GM18907 (cell line): Measurements from ENCODE around the gene SLC25A53.
"Not testable (repeated sequence)": the region's sequence is repeated elsewhere in the genome, so short reads cannot be mapped to it uniquely, and the experiment has no call there.

ENCODE experiments used
- ATAC-seq: cut with Tn5 transposase; IDR thresholded peaks from one replicate; pipeline ENCODE4 v1.9.1; 2021; ENCODE audit warnings: mild to moderate bottlenecking, moderate library complexity; ENCODE audit not compliant: unreplicated experiment

SLC25A53 gene

GRCh38 chrX:104134583-104135261, 22.1 kb downstream of the SLC25A53 start:
- no peak for ATAC-seq

GRCh38 chrX:104130808-104131207, 26.0 kb downstream of the SLC25A53 start:
- no peak for ATAC-seq

- ATAC-seq: no peak
Measured at GRCh38 chrX:104126856-104127255, 30.0 kb downstream of the SLC25A53 start.

GRCh38 chrX:104122829-104123228, 34.0 kb downstream of the SLC25A53 start:
- ATAC-seq: peak; percentile 66

GRCh38 chrX:104118765-104119164, 38.0 kb downstream of the SLC25A53 start:
- no peak for ATAC-seq

- no peak for ATAC-seq
Measured at GRCh38 chrX:104117759-104118158, 39.0 kb downstream of the SLC25A53 start.

- peak; percentile 41 for ATAC-seq
Measured at GRCh38 chrX:104113222-104113965, 43.4 kb downstream of the SLC25A53 start.

GRCh38 chrX:104112326-104112951, 44.4 kb downstream of the SLC25A53 start, which contains the start of gene ZCCHC18:
Gene ZCCHC18, plus strand, starts transcription at chrX:104112523. Its CDS starts 1,589 bp downstream, at chrX:104114112.
- ATAC-seq: peak; percentile 80

GRCh38 chrX:104110491-104111240, 46.1 kb downstream of the SLC25A53 start:
- ATAC-seq: peak; percentile 54

GRCh38 chrX:104108955-104109354, 47.9 kb downstream of the SLC25A53 start:
- no peak for ATAC-seq

- ATAC-seq: no peak
Measured at GRCh38 chrX:104105330-104106262, 51.2 kb downstream of the SLC25A53 start.

- ATAC-seq: no peak
Measured at GRCh38 chrX:104104676-104105075, 52.1 kb downstream of the SLC25A53 start.

GRCh38 chrX:104098919-104099318, 57.9 kb downstream of the SLC25A53 start:
- ATAC-seq: no peak

GRCh38 chrX:104098151-104098808, 58.5 kb downstream of the SLC25A53 start:
- peak; percentile 84 for ATAC-seq

- no peak for ATAC-seq
Measured at GRCh38 chrX:104085919-104086318, 70.9 kb downstream of the SLC25A53 start.

- ATAC-seq: no peak
Measured at GRCh38 chrX:104085477-104085876, 71.3 kb downstream of the SLC25A53 start.

GRCh38 chrX:104084534-104085277, 72.1 kb downstream of the SLC25A53 start:
- no peak for ATAC-seq

GRCh38 chrX:104084063-104084462, 72.7 kb downstream of the SLC25A53 start:
- ATAC-seq: no peak

GRCh38 chrX:104077854-104078253, 79.0 kb downstream of the SLC25A53 start:
- ATAC-seq: not testable (repeated sequence)
